ENCODE results near the gene PAM. TPM values are rescaled to one million over a fixed set of nuclear protein-coding genes. Genes with fewer than 3 reads are reported as not detected.
"Not testable (repeated sequence)": the region's sequence is repeated elsewhere in the genome, so short reads cannot be mapped to it uniquely, and the experiment has no call there.

PAM gene
- total RNA-seq, 2 experiments from 2014 or later: not detected

DNA sequence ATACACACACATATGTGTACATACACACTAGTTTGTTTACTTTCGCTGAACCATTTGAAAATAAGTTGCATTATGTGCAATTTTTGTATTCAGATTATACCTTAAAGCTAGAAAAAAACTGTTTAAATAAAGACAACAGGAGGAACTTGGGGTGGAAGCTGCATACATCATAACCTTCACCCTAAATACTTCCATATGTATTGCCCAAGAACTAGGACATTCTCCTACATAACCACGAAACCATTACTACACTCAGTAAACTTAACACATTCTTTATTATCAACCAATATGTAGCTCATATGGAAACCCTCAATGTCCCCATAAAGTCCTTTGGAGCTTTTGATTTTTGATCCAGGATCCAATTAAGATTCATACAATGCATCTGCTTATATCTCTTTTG, 281.5 kb downstream of the PAM start:
- Histone ChIP-seq H3K4me2 (ENCODE audit: low read length) (no peak overlapping the region), H3K79me2 (ENCODE audit: insufficient read depth, low read depth, low read length) (no peaks in the 10 kb centered on the region), H2AFZ (ENCODE audit: low read length) (no peak overlapping the region), H4K20me1 (ENCODE audit: insufficient read depth, low read length) (no peaks in the 10 kb centered on the region), H3K9me2 (ENCODE audit: insufficient read depth, low read length) (no peaks in the 10 kb centered on the region), H3K27ac (ENCODE audit: low read depth, low read length, poor library complexity, severe bottlenecking) (no peak overlapping the region), H3K9me3 (ENCODE audit: low read length) (no peaks in the 10 kb centered on the region), H3K36me3 (ENCODE audit: insufficient read depth, low read length) (no peaks in the 10 kb centered on the region), H3K4me3 (ENCODE audit: low read depth, low read length, poor library complexity, severe bottlenecking) (no peak overlapping the region), H3K4me1 (ENCODE audit: insufficient read depth, low read length, poor library complexity, severe bottlenecking) (no peaks in the 10 kb centered on the region)
- TF ChIP-seq EZH2phosphoT487 (IDR thresholded peaks at IDR 0.05; ENCODE audit: borderline replicate concordance, low read depth, low read length): no peak
- TF ChIP-seq, protein P1, sequence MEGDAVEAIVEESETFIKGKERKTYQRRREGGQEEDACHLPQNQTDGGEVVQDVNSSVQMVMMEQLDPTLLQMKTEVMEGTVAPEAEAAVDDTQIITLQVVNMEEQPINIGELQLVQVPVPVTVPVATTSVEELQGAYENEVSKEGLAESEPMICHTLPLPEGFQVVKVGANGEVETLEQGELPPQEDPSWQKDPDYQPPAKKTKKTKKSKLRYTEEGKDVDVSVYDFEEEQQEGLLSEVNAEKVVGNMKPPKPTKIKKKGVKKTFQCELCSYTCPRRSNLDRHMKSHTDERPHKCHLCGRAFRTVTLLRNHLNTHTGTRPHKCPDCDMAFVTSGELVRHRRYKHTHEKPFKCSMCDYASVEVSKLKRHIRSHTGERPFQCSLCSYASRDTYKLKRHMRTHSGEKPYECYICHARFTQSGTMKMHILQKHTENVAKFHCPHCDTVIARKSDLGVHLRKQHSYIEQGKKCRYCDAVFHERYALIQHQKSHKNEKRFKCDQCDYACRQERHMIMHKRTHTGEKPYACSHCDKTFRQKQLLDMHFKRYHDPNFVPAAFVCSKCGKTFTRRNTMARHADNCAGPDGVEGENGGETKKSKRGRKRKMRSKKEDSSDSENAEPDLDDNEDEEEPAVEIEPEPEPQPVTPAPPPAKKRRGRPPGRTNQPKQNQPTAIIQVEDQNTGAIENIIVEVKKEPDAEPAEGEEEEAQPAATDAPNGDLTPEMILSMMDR (conservative IDR thresholded peaks at IDR 0.05; ENCODE audit: low read length): no peak
- DNase-seq (ENCODE audit: low spot score): no peak
- CTCF ChIA-PET (ENCODE audit: unreplicated experiment): no interaction called here
- POLR2A ChIA-PET: no interaction called here
- BruUV-seq (replicated peaks): no TSS peak
- intact Hi-C loops (cut with micrococcal nuclease; ENCODE audit: unreplicated experiment): no loop called here

DNA sequence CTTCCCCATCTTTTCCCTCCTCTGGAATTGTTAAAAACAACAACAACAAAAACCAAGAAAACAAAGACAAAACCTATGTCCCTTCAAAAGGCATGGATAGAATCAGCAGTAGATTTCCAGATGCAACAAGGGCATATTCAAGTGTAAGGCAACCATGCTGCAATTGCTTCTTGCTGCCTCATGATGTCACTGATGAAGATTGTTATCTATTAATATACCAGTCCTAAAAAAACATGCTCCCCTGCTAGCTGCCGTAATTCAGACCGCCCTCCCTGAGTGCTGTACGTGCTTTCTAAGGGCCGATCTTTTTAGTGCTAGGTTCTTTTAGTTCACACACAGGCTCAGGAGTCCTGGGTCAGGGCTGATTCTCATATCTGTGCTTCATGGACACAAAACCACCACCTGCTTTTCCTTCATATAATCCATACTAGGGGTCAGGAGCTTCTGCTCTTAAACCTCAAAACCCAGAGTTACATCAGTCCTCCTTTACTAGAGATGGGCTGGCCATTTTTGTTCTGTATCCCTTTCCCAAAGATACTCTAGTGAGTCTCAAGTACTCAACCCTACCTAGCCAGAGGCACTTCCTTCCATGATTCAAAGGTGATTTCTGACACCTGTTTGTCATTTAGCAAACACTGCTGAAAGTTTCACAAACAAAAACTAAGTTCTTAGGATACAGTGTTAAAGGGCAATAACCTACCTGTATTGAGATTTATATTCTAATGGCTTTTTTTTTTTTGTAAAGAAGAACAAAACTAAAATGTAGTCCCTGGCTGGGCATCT, 282.8 kb downstream of the PAM start:
- Histone ChIP-seq H3K79me2 (ENCODE audit: insufficient read depth, low read depth, low read length) (no peaks in the 10 kb centered on the region), H3K9me2 (ENCODE audit: insufficient read depth, low read length) (no peaks in the 10 kb centered on the region), H3K4me3 (ENCODE audit: low read depth, low read length, poor library complexity, severe bottlenecking) (no peak overlapping the region), H4K20me1 (ENCODE audit: insufficient read depth, low read length) (no peaks in the 10 kb centered on the region), H3K4me1 (ENCODE audit: insufficient read depth, low read length, poor library complexity, severe bottlenecking) (no peaks in the 10 kb centered on the region), H3K27ac (ENCODE audit: low read depth, low read length, poor library complexity, severe bottlenecking) (no peak overlapping the region), H3K36me3 (ENCODE audit: insufficient read depth, low read length) (no peaks in the 10 kb centered on the region), H3K4me2 (ENCODE audit: low read length) (no peak overlapping the region), H2AFZ (ENCODE audit: low read length) (no peak overlapping the region), H3K9me3 (ENCODE audit: low read length) (no peaks in the 10 kb centered on the region)
- CTCF ChIA-PET (ENCODE audit: unreplicated experiment): no interaction called here
- TF ChIP-seq, protein P1 (conservative IDR thresholded peaks at IDR 0.05; ENCODE audit: low read length): peak; percentile 29; the same call in 1 of the 2 replicates
- TF ChIP-seq EZH2phosphoT487 (IDR thresholded peaks at IDR 0.05; ENCODE audit: borderline replicate concordance, low read depth, low read length): no peak
- no TSS peak for BruUV-seq (replicated peaks)
- intact Hi-C loops (cut with micrococcal nuclease; ENCODE audit: unreplicated experiment): no loop called here
- DNase-seq (ENCODE audit: low spot score): peak; percentile 4
- POLR2A ChIA-PET: no interaction called here

DNA sequence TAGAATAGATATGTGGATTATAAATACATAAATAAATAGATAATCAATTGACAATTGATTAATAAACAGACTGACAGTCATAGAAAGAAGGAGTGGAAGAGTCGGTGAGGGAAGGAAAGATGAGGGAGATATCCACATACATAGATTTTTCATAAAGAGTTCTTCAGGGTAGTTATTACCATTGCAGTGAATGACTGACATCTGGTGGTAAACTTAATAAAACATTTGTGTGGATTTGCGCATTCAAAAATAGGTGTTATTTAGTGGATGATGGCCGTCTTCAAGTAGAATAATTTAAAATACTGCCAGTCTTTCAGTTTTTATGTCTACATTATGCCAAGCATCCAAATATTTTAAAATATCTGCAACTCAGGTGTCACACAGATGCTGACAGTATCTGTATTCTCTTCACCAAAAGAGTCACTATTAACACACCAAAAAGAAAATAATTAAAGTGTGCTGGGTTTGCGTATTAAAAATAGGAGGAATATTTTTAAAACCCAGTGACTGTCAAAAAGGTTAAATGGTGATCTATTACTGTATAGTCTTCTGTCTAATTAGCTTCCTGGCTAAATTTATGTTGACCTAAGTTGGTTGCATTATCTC, 286.1 kb downstream of the PAM start:
- Histone ChIP-seq H3K27ac (ENCODE audit: low read depth, low read length, poor library complexity, severe bottlenecking) (no peak overlapping the region), H3K4me2 (ENCODE audit: low read length) (no peak overlapping the region), H3K9me3 (ENCODE audit: low read length) (no peaks in the 10 kb centered on the region), H4K20me1 (ENCODE audit: insufficient read depth, low read length) (no peaks in the 10 kb centered on the region), H3K36me3 (ENCODE audit: insufficient read depth, low read length) (no peaks in the 10 kb centered on the region), H2AFZ (ENCODE audit: low read length) (no peak overlapping the region), H3K4me1 (ENCODE audit: insufficient read depth, low read length, poor library complexity, severe bottlenecking) (no peaks in the 10 kb centered on the region), H3K9me2 (ENCODE audit: insufficient read depth, low read length) (no peaks in the 10 kb centered on the region), H3K4me3 (ENCODE audit: low read depth, low read length, poor library complexity, severe bottlenecking) (no peak overlapping the region), H3K79me2 (ENCODE audit: insufficient read depth, low read depth, low read length) (no peaks in the 10 kb centered on the region)
- ChIA-PET POLR2A (interaction anchor here (0.6 kb wide), 1 partner anchor 56 kb away, joined by 3 read pairs; no protein-coding TSS in a partner anchor), CTCF (ENCODE audit: unreplicated experiment) (no interaction called here)
- no TSS peak for BruUV-seq (replicated peaks)
- intact Hi-C loops (cut with micrococcal nuclease; ENCODE audit: unreplicated experiment): loop anchor here (5.0 kb wide), 1 partner anchor 259 kb away; no protein-coding TSS in a partner anchor
- peak; percentile 15 for DNase-seq (ENCODE audit: low spot score)
- TF ChIP-seq EZH2phosphoT487 (IDR thresholded peaks at IDR 0.05; ENCODE audit: borderline replicate concordance, low read depth, low read length): no peak
- TF ChIP-seq, protein P1 (conservative IDR thresholded peaks at IDR 0.05; ENCODE audit: low read length): peak; percentile 55

DNA sequence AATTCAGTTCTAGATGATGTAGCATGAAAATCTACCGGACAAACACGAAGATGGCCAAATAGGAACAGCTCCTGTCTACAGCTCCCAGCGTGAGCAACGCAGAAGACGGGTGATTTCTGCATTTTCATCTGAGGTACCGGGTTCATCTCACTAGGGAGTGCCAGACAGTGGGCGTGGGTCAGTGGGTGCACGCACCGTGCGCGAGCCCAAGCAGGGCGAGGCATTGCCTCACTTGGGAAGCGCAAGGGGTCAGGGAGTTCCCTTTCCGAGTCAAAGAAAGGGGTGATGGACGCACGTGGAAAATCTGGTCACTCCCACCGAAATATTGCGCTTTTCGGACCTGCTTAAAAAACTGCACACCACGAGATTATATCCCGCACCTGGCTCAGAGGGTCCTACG, 291.6 kb downstream of the PAM start:
- H3K4me3 ChIP-seq (ENCODE audit: low read depth, low read length, poor library complexity, severe bottlenecking); H3K9me2 ChIP-seq (ENCODE audit: insufficient read depth, low read length); H3K4me2 ChIP-seq (ENCODE audit: low read length); DNase-seq (ENCODE audit: low spot score); H3K9me3 ChIP-seq (ENCODE audit: low read length); H3K27ac ChIP-seq (ENCODE audit: low read depth, low read length, poor library complexity, severe bottlenecking); H4K20me1 ChIP-seq (ENCODE audit: insufficient read depth, low read length); H3K4me1 ChIP-seq (ENCODE audit: insufficient read depth, low read length, poor library complexity, severe bottlenecking); POLR2A ChIA-PET; intact Hi-C loops (cut with micrococcal nuclease; ENCODE audit: unreplicated experiment); BruUV-seq (replicated peaks); CTCF ChIA-PET (ENCODE audit: unreplicated experiment); H2AFZ ChIP-seq (ENCODE audit: low read length); H3K79me2 ChIP-seq (ENCODE audit: insufficient read depth, low read depth, low read length); H3K36me3 ChIP-seq (ENCODE audit: insufficient read depth, low read length): not testable (repeated sequence)

Data from OCI-LY7 (cell line).